A673 (cell line): ENCODE results near the gene CRELD2.

ENCODE experiments used
- CTCF ChIP-seq: fragments of 300-800, 200-600 bp; sonication (generic); conservative IDR thresholded peaks from 2 replicates; pipeline ENCODE4 v1.5.1; 2017; ENCODE audit warnings: low read depth, mild to moderate bottlenecking, antibody characterized with exemption, low read length, moderate library complexity, mixed read lengths
- EZH2 ChIP-seq: fragments of 200-600 bp; sonication (generic); IDR thresholded peaks from 2 replicates; pipeline ENCODE4 v1.6.1; 2017; ENCODE audit warnings: borderline replicate concordance, low read depth, mild to moderate bottlenecking, mixed read lengths, antibody characterized with exemption, low read length; ENCODE audit not compliant: poor library complexity, severe bottlenecking

- no peak for TF ChIP-seq CTCF
- no peak for TF ChIP-seq EZH2
These were observed 18.7 kb downstream of the CRELD2 start for GRCh38 chr22:49936973-49937757.
